NCI-H187 treated with DMSO at 0.1 percent for 48 hours (cell line): ENCODE results near the gene APEX1.
A peak's percentile ranks its signal among the peaks of the same experiment; 100 is the strongest.
"Not testable (repeated sequence)": the region's sequence is repeated elsewhere in the genome, so short reads cannot be mapped to it uniquely, and the experiment has no call there.

Experiments
- DNase-seq: peaks from one replicate; lab custom pipeline; 2025; lab: John Stamatoyannopoulos, UW

APEX1 gene

DNA sequence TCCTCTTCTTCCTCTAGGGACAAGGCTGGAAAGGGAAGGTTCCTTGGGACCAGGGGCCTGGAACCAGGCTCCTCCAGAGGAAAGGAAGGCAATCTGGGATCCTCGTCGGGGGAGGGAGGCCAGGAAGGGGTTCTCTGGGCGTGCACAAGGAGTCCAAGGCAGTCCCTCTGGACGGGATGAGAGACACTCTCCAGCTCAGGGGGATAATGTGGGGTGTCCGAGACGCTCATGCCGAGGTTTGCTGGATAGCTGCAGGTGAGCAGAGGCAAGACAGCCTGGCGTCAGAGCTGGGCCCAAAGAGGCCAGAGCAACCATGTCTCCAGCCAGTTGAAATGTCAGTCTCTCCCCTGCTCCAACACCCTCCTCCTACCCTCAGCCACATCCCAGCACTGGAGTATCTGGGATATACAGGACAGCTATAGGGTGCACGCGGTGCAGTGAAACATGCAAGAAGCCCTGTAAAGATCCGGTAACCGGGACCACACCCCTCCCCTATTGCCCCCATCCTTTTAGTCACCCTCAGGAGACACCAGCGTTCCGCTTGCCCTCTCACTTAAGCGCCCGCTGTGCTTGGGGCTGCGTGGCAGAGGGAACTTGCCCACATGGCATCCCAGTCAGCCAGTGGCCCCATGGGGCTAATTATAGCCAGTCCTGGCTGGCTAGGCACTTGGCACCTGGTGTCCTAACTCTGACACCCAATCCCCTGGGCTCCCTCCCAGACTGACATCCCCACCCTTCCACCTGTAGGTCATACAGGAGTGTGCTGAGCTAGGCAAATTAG lies 19.3 kb upstream of the APEX1 start, which contains the start of gene KLHL33:
TSS of gene KLHL33 (minus strand) at position 585 of the 781 bp plus-strand sequence. CDS start at position 230, 355 bp downstream.
- no peak for DNase-seq

DNA sequence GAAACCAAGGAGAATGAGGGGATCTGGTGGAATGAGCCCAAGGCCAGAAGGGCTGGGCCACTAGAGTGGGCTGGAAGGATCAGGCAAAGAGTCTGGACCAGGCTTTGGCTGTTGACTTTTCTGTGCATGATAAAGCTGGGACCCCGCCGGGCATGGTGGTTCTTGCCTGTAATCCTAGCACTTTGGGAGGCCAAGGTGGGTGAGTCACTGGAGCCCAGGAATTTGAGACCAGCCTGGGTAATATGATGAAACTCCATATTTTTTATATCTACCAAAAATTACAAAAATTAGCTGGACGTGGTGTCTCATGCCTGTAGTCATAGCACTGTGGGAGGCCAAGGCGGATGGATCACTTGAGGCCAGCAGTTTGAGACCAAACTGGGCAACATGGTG lies 18.7 kb upstream of the APEX1 start:
- no peak for DNase-seq

DNA sequence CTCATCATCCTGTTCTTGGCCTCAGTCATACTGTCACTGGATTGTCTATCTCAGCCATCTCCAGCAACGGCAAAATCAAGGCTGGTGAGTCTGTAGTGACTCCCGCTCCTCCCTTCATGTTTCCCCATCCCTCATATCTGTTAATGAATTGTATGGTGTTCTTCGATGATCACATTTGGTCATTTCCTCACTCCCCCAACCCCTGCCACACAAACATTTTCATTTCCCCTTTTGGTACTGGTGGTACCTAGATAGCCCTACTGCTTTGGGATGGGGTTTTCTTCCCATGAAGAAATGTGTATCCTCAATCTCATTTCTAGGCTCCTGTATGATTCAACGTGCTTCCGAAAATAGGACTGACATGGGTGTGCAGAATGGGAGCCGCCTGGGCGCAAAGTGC lies 16.4 kb upstream of the APEX1 start:
- no peak for DNase-seq

DNA sequence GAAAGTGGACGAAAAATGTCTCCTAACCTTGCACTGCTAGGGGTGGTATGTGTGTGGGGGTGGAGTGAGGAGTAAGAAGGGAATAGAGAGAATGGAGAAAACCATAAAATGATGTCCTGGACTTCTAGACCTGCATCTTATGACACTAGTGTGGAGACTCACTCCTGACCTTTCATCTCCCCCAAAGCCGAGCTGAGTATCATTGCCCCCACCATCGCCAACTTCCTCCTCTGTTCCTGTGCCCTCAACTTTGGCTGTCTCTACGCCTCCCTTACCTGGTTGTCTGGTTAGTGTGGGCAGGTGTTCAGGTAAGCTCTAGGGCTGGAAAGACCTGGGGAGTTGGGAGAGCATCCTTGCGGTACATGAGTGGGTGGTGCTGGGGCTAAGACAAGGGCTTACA lies 14.6 kb upstream of the APEX1 start:
- no peak for DNase-seq

DNA sequence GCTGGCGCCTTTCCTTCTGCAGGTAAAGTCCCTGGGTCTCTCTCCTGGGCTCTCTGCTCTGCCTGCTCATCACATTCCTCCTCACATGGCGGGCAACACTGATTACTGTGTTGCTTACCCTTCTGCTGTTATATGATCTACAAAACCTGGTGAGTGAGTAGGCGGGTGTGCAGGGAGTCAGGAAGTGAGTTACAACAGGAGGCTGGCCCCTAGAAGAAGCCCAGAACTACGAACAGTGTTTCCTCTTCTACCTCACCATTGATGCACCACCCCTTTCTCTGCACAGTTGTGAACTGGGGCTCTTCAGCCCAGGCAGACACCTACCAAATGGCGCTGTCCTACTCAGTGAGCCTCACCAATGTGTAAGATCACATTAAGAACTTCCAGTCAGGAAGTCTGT lies 14.1 kb upstream of the APEX1 start:
- DNase-seq, result no peak

DNA sequence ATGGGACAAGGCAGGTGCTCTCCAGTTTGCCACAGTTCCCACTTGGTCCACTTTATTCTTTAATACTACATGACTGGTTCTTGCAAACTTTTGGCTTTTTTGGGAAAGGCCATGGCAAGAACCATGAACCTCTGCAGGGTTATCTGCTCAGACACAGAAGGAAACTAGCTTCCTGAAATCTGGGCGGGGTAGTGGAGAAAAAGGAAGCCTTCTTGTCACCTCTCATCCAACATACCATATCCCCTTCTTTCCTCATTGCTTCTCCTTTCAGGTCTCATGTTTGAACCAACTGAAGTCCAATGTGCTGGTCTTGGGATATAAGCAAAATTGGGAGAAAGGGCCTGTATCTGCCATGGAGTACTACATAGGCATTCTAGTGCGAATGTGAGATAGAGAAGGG lies 13.6 kb upstream of the APEX1 start:
- no peak for DNase-seq

DNA sequence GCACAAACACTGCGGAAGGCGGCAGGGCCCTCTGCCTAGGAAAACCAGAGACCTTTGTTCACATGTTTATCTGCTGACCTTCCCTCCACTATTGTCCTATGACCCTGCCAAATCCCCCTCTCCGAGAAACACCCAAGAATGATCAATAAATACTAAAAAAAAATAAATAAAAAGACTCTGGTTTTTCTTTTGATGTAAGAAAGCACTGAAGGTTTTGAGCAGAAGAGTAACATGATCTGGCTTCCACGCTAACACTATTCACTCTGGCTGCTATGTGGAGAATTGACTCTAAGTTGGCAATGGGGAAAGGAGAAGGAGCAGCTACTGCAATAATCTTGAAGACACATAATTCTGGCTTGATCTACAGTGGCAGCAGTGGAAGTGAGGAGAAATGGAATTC lies 11.4 kb upstream of the APEX1 start:
- not testable (repeated sequence) for DNase-seq

DNA sequence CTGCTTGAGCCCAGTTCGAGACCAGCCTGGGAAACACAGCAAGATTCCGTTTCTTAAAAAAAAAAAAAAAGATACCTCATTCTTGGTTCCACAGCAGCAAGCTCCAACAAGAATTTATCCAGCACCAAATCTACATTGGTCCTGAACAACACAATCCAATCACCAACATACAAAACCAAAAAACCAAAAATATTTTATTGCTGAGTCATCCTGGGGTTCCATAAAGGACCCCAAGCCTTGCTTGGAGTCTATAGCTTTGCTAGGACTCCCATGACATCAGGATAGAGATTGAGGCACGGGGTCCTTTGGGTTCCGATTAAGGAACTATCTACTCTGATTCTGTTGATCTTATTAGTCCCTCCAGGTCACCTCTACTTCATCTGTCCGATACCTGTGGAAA lies 8.1 kb upstream of the APEX1 start:
- no peak for DNase-seq

DNA sequence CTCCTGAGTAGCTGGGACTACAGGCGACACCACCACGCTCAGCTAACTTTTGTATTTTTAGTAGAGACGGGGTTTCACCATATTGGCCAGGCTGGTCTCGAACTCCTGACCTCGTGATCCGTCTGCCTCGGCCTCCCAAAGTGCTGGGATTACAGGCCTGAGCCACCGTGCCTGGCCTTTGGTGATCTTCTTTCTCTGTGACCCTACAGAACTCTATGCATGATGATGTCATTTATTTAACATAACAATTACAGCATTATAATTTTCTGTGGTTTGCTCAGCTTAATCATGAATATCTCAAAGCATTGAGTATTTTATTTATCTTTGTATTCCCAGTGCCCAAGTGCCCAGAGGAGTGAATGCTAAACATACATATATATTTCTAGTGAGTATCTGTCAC lies 2.2 kb upstream of the APEX1 start:
- DNase-seq, result not testable (repeated sequence)

DNA sequence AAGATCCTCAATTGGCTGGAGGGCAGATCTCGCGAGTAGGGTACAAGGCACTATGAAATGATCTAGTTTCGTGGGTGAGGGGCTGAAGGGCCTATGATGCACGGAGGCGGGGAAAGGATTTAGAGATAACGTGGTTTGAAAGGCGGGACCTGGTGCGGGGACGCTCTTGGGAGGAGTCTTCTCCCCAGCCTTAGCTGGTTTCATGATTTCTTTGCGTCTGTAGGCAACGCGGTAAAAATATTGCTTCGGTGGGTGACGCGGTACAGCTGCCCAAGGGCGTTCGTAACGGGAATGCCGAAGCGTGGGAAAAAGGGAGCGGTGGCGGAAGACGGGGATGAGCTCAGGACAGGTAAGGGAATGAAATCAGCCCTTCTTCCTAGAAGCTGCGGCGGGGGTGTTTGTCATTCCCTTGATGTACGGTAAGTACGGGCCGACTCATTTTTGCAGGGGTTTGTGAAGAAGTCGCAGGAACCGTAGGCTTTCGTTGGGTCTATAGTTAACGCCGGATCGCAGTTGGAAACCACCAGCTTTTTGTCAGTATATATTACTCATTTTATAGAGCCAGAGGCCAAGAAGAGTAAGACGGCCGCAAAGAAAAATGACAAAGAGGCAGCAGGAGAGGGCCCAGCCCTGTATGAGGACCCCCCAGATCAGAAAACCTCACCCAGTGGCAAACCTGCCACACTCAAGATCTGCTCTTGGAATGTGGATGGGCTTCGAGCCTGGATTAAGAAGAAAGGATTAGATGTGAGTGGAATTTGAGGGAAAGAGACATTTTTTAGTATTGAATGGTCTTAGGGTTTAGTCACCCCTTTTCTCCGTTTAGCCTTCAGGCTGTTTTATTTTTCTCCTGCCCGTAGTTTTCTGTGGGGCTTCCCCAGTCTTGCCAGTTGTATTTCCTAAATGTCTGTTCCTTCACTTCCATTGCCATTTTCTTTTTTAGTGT lies 602 bp downstream of the APEX1 start:
- no peak for DNase-seq

DNA sequence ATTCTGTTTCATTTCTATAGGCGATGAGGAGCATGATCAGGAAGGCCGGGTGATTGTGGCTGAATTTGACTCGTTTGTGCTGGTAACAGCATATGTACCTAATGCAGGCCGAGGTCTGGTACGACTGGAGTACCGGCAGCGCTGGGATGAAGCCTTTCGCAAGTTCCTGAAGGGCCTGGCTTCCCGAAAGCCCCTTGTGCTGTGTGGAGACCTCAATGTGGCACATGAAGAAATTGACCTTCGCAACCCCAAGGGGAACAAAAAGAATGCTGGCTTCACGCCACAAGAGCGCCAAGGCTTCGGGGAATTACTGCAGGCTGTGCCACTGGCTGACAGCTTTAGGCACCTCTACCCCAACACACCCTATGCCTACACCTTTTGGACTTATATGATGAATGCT lies 1.9 kb downstream of the APEX1 start:
- DNase-seq, result no peak

DNA sequence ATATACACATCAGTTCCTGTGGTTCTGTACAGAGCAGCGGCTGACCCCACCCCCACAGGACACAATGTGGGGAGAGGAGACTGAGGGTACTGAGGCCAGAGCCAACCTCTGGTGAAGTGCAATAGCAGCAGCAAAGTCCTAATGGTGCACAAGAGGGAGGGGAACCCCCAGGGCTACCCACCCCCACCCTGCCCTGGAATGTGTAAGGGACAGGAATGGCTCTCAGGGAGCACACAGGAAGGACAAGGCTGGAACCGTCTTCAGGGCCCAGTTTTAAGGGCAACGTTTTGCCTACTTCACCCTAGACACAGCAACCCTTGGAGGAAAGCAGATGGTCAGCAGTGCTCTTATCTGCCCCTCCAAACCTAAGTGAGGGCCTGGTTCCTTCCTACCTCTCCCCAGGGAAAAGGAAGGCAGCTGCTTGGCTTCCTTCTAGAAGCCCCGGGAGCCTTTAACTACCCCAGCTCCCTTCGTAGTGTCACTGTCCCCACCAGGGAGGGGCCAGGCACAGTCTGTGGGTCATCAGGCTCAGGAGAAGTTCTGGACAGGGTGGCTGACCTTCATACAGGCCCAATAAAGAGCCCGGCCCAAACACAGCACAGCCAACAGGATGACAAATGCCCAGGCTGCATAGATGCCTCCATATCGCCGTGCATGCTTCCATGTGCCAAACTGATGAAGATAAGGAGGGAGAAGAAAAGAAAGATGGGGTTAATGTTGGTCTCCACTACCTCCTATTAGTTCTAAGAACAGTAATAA lies 3.2 kb downstream of the APEX1 start:
- no peak for DNase-seq

DNA sequence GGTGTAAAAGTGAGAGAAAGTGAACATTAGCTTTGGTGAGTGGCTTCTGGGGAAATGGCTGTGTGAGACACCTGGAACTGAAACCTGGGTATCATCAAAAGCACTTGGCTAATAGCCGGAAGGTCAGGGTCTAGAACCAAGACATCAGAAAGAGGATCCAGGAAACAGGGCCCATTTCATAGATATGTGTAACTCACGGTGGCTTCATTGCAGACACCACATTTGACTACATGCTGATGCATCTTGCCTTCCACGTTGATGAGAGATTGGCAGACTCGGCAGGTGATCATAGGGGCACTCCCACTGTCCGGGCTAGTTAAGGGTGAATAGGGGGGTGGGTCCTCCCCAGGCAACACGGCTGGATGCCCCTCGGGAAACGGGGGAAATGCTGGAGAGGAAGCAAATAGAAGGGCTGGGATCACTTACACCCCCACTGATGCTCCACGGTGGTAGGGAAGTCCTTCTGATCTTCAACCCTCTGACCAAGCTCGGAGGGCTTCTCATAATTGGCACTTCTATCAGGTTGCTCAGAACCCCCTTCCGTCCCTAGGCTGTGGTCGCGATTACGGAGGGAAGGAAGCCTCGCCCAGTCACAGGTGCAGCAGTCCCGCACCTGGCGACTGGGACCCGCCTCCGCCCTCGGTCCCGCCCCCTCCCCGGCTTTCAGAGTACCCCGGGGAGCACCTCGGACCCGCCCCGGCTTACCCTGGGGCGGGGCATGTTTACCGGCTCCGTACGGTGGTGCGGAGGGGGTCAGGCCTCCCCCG lies 5.6 kb downstream of the APEX1 start:
- DNase-seq, result no peak

DNA sequence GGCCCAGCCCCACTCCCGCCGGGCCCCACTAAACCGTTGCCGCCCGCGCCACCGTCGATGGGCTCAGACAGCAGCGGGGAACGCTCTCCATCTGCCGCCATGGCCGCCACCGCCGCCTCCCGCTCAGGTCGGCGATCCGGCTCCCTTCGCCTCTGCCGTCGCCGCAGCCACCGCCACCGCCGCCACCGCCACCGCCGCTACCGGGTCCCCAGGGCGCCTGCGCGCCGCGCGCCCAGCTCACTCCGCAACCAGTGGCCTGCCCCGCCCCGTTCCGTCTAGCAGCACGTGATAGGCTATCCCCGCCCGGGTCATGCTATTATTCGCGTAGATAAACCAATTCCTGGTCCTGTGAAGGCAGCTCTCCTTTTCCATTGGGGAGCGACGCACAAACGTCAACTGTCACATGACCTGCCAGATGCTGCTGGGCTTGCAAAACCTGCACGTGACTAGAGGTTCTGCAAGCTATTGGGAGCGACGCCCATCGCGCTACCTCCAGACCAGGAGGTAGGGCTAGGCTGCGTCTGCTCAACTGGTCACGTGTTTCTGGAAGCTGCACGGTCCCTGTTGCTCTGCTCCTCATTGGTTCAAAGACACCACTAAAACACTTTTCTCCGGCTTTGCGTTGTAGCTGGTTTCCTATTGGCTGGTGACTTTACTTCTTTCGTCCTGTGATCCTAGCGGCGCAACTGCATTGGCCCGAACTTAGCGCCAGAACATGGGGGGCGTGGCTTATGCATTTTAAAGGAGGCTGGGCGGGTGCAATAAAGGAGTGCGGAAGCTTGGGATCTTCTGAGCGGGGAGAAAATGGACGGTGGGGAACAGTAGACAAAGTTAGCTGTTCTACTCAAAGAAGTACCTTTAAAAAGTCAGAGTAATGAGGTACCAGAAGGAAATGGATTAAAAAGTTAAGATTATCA lies 6.5 kb downstream of the APEX1 start, which contains the start of gene PIP4P1:
TSS of gene PIP4P1 (minus strand) at position 210 of the 917 bp plus-strand sequence. CDS start at position 101, 109 bp downstream.
- peak; percentile 100 for DNase-seq

DNA sequence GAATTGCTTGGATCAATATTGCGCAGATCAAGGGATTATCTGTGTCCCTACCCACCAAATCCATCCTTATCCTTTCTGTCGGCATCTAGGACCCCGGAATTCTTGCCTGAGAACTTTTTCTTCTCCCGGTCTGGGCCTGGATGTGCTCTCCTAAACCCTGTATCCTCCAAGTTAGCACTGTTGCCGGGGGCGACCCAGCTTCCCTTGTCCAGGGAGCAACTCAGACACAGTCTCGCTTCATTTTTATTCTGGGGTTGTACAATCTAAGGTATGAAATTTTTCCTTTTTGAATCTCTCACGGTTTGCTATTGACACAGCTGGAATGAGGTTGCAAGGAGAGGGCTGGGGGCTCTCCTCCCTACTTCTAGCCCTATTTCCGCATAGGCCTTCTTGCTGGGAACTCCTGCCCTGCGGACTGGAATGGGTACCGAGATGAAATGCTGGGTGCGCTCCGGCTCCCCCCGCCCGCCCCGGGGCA lies 13.8 kb downstream of the APEX1 start:
- no peak for DNase-seq

DNA sequence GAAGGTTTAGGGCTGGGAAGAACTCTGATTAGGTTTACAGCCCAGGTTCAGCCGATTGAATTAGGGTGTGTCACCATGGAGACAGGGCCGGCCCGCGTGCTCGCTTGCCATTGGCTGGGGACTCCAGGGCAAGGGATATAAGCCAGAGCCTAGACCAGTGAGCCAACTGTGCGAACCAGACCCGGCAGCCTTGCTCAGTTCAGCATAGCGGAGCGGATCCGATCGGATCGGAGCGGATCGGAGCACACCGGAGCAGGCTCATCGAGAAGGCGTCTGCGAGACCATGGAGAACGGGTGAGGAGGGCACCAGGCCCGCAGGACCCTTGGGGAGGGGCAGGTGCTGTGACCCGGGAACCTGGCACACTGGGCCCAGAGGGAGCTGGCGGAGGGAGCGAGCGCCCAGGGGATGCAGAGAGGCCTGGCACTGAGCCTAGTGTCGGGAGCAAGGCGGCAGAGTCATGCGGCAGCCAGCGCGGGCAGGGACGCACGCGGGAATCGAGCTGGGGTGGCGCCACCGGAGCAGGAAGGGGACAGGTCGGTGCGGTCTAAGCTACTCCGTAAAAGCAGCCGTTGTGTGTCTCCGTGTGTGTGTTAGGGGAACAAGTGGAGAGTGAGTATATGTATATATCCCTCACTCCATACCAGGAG lies 14.3 kb downstream of the APEX1 start, which contains the start of gene PNP:
TSS of gene PNP (plus strand) at position 165 of the 648 bp plus-strand sequence. CDS start at position 284, 119 bp downstream.
- DNase-seq, result peak; percentile 67

DNA sequence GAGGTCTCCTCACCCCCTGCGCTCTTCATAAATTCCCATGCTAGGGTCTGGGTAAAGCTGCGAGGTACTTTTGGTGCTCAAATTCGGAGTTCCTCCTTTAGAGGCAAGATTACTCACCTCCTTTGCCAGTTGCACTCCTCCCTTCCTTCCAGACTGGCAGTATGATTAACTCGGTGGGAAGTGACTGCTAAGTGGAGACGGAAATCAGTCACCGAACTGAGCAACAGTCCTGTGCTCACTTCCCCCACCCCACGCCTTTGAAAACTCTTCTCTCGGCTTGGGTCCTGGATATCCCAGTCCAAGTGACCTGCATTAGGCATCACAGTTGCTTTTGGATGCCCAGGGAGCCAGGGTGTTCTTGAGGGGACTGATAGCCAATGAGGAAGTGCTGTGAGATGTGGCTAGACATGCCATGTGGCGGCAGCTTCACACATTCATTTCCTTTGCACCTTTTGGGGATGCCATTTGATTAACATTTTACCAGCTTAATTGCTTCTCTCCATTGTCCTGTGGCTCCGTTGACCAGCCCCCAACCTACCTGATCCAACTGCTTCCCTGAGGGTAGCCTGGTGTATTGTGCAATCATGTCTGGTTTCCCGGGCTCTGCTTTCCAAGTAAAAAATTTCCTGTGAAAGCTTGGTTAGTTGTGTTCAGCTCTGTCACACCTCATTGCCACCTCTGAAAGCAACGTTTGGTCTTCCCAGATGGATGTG lies 15.0 kb downstream of the APEX1 start:
- DNase-seq, result peak; percentile 45

DNA sequence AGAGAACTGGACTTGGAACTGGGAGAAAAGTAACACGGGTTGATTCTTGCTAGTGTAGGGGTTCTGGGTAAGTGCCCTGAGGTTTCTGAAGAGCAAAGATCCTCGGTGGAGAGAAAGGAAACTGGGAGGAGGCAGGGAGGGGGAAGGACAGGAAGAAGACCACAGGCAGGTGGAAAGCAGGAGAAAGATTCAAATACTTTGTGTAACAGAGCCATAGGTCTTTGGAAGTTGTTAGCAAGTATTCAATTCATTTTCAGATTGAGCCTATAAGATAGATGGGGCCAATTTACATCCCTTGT lies 15.5 kb downstream of the APEX1 start:
- DNase-seq, result no peak
